Measurements from ENCODE around the gene ZBTB3. TPM values are rescaled to one million over a fixed set of nuclear protein-coding genes. Genes with fewer than 3 reads are reported as not detected.

The ZBTB3 gene
- total and polyA plus RNA-seq, 9 of the 15 experiments (the other 6 are each of a cell fraction or from before 2014, with no cell fraction given), result 1.9 to 10.0 (median 4.9) TPM

DNA sequence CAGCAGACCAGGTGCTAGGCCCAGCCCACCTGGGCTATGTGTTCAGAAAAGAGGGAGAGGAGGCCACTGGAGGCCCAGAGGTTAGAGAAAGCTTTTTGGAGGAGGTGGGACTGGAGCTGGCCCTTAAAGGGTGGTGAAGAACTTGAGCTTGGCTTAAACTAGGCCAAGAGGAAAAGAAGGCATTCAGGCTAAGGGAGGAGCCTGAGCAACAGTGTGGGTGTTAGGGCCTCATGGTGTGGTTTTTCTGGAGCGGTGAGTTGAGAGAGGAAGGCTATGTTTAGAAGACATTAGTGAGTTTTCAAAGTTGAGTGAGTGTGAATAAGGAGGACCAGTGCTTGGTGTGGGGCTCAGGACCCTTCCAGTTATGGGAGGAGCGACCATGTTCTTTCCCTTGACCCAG, 23.4 kb upstream of the ZBTB3 start:
- H3K36me3 ChIP-seq (ENCODE audit: control insufficient read depth, insufficient read depth, low read length), result peaks cover 59% of the 10 kb centered on the region
- ChIA-PET POLR2A (no interaction called here), CTCF (ENCODE audit: low intra/inter-chr PET ratio) (no interaction called here)
- no peak overlapping the region for H3K4me2 ChIP-seq (ENCODE audit: insufficient read depth, low read length)
- H3K4me1 ChIP-seq (replicated peaks in 1 of 2; ENCODE audit: control insufficient read depth in 2 of 2, insufficient read depth in 2 of 2, low read length in 2 of 2), result peaks cover 0 to 3% of the 10 kb centered on the region in 2 experiments; a peak in 2 of 5 replicates
- peaks cover 19% of the 10 kb centered on the region for H3K79me2 ChIP-seq (ENCODE audit: control insufficient read depth, insufficient read depth, low read length)
- no peak for ATAC-seq
- no peaks in the 10 kb centered on the region for H3K9me3 ChIP-seq (replicated peaks; ENCODE audit: control insufficient read depth, insufficient read depth, low read depth, low read length)
- no TSS peak for BruUV-seq (replicated peaks)
- H4K20me1 ChIP-seq (replicated peaks; ENCODE audit: control insufficient read depth, insufficient read depth, low read length), result no peaks in the 10 kb centered on the region
- TF ChIP-seq MTA3 (IDR thresholded peaks at IDR 0.05; ENCODE audit: borderline replicate concordance), result no peak
- in situ Hi-C loops (cut with MboI), result no loop called here
- H3K27me3 ChIP-seq (ENCODE audit: control insufficient read depth in 2 of 2, insufficient read depth in 2 of 2, low read length in 2 of 2), result no peaks in the 10 kb centered on the region
- 70% methylated on average over 2 of the region's 2 CpGs for WGBS (ENCODE audit: insufficient coverage, low coverage, missing lambda C conversion rate)
- 0 out of 4 replicates have a peak overlapping the region, but pooled peaks of 1 of the 2 experiments have one; percentile 36 for H3K9ac ChIP-seq (ENCODE audit: insufficient read depth in 1 of 2, low read depth in 2 of 2, low read length in 2 of 2)
- H3K4me3 ChIP-seq, result no peak overlapping the region
- H3K9me1 ChIP-seq (ENCODE audit: control insufficient read depth, insufficient read depth, low read length), result no peaks in the 10 kb centered on the region
- no peak for FAIRE-seq
- DNase-seq (ENCODE audit: extremely low read depth in 1 of 4, low spot score in 3 of 4), result peak in 2 of 4 experiments; percentile 2 to 3
- intact Hi-C loops (cut with micrococcal nuclease), result no loop called here
- H2AFZ ChIP-seq (ENCODE audit: low read depth, low read length), result no peak overlapping the region
- H3K27ac ChIP-seq (ENCODE audit: extremely low read depth, low read depth, low read length), result no peak overlapping the region

GRCh38 chr11:62775646-62776045, 21.7 kb upstream of the ZBTB3 start:
- intact Hi-C loops (cut with micrococcal nuclease), result no loop called here
- peaks cover 50% of the 10 kb centered on the region for H3K36me3 ChIP-seq (ENCODE audit: control insufficient read depth, insufficient read depth, low read length)
- no peaks in the 10 kb centered on the region for H3K9me3 ChIP-seq (replicated peaks; ENCODE audit: control insufficient read depth, insufficient read depth, low read depth, low read length)
- 93% methylated on average over 14 of the region's 17 CpGs for WGBS (ENCODE audit: insufficient coverage, low coverage, missing lambda C conversion rate)
- no peak for FAIRE-seq
- H3K9ac ChIP-seq (ENCODE audit: insufficient read depth in 1 of 2, low read depth in 2 of 2, low read length in 2 of 2), result peak overlapping the region in 1 of 2 experiments; percentile 74; a peak in 1 of 4 replicates
- no peak for DNase-seq (ENCODE audit: extremely low read depth in 1 of 4, low spot score in 3 of 4)
- no peak for ATAC-seq
- in situ Hi-C loops (cut with MboI), result no loop called here
- no peaks in the 10 kb centered on the region for H3K27me3 ChIP-seq (ENCODE audit: control insufficient read depth in 2 of 2, insufficient read depth in 2 of 2, low read length in 2 of 2)
- no peak for TF ChIP-seq ZNF561 (CRISPR knock-in tag; conservative IDR thresholded peaks at IDR 0.05)
- H3K4me3 ChIP-seq, result no peak overlapping the region
- BruUV-seq (replicated peaks), result no TSS peak
- POLR2A ChIA-PET, result interaction anchor here (0.6 to 2.4 kb wide), 9 partner anchors 10 to 113 kb away, joined by 3 to 7 read pairs (median 3); partner anchors contain the start of genes TMEM179B and ZBTB3
- H3K9me1 ChIP-seq (ENCODE audit: control insufficient read depth, insufficient read depth, low read length), result no peaks in the 10 kb centered on the region
- H2AFZ ChIP-seq (ENCODE audit: low read depth, low read length), result no peak overlapping the region
- CTCF ChIA-PET (ENCODE audit: low intra/inter-chr PET ratio), result no interaction called here
- H3K4me1 ChIP-seq (replicated peaks in 1 of 2; ENCODE audit: control insufficient read depth in 2 of 2, insufficient read depth in 2 of 2, low read length in 2 of 2), result peaks cover 6 to 19% of the 10 kb centered on the region in 2 experiments; a peak in 4 of 5 replicates
- H3K4me2 ChIP-seq (ENCODE audit: insufficient read depth, low read length), result no peak overlapping the region
- no peak overlapping the region; the same call in 2 of the 3 replicates for H3K27ac ChIP-seq (ENCODE audit: extremely low read depth, low read depth, low read length)
- H4K20me1 ChIP-seq (replicated peaks; ENCODE audit: control insufficient read depth, insufficient read depth, low read length), result no peaks in the 10 kb centered on the region
- H3K79me2 ChIP-seq (ENCODE audit: control insufficient read depth, insufficient read depth, low read length), result peaks cover 28% of the 10 kb centered on the region

Measured in K562 (cell line).